WTC11 (cell line): ENCODE data around the gene BHLHE23.

Experiments
- NR2C2 ChIP-seq: sonication (generic); formaldehyde crosslinking; IDR thresholded peaks from 2 replicates; pipeline ENCODE4 v1.8.0; 2022; ENCODE audit warnings: mild to moderate bottlenecking, missing genetic modification reagents
- TCF7 ChIP-seq: sonication (generic); formaldehyde crosslinking; IDR thresholded peaks from 2 replicates; pipeline ENCODE4 v1.8.0; 2022; ENCODE audit warnings: mild to moderate bottlenecking, low read depth, missing genetic modification reagents, moderate library complexity
- TEAD1 ChIP-seq: sonication (generic); formaldehyde crosslinking; IDR thresholded peaks from 2 replicates; pipeline ENCODE4 v1.8.0; 2022; ENCODE audit warnings: mild to moderate bottlenecking, missing genetic modification reagents
- TF ChIP-seq, protein P1 (sequence below): fragments of 200-600 bp; IDR thresholded peaks from 2 replicates; pipeline ENCODE4 v1.8.0; 2022; ENCODE audit warnings: antibody characterized with exemption

DNA sequence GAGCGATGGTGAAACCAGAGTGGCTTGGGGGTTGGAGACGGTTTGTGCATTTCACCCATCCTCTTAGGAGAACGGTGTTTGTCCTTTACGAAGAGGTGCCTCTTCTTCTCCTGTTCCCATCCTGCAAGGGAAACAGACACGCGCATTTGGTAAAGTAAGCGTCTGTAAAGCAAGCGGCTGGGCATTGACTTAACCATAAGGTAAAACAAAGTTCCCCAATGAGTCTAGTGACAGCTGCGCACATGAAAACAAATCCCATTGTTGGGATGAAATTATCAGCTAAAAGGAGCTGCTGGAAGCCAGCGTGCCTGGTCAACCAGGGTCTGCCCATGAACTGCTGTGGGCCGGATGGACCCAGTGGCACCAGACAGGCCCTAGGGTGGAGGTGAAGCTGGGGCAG, 5.8 kb downstream of the BHLHE23 start:
- no peak for TF ChIP-seq TCF7 (CRISPR knock-in tag)
- TF ChIP-seq NR2C2 (CRISPR knock-in tag): no peak
- TF ChIP-seq, protein P1, sequence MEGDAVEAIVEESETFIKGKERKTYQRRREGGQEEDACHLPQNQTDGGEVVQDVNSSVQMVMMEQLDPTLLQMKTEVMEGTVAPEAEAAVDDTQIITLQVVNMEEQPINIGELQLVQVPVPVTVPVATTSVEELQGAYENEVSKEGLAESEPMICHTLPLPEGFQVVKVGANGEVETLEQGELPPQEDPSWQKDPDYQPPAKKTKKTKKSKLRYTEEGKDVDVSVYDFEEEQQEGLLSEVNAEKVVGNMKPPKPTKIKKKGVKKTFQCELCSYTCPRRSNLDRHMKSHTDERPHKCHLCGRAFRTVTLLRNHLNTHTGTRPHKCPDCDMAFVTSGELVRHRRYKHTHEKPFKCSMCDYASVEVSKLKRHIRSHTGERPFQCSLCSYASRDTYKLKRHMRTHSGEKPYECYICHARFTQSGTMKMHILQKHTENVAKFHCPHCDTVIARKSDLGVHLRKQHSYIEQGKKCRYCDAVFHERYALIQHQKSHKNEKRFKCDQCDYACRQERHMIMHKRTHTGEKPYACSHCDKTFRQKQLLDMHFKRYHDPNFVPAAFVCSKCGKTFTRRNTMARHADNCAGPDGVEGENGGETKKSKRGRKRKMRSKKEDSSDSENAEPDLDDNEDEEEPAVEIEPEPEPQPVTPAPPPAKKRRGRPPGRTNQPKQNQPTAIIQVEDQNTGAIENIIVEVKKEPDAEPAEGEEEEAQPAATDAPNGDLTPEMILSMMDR: no peak
- TF ChIP-seq TEAD1 (CRISPR knock-in tag): no peak
